H9 (cell line): ENCODE measurements around the gene MTG1. TPM values are rescaled to one million over a fixed set of nuclear protein-coding genes. Genes with fewer than 3 reads are reported as not detected.

Experiments
- DNase-seq: peaks from one replicate; pipeline ENCODE4 v3.0.0-alpha.2; 2017
- H2AFZ ChIP-seq: one replicate; pipeline ENCODE4 v1.6.1; 2013; ENCODE audit warnings: mild to moderate bottlenecking, low read length, control low read depth, moderate library complexity
- H2AK5ac ChIP-seq: 2 replicates; pipeline ENCODE4 v1.6.1; 2013; ENCODE audit warnings: low read length, control low read depth, mixed read lengths; ENCODE audit not compliant: insufficient read length
- H2BK120ac ChIP-seq: one replicate; pipeline ENCODE4 v1.6.1; 2013; ENCODE audit warnings: low read depth, mild to moderate bottlenecking, low read length, control low read depth, inconsistent platforms; ENCODE audit not compliant: poor library complexity, severe bottlenecking
- H2BK12ac ChIP-seq: 2 replicates; pipeline ENCODE4 v1.6.1; 2013; ENCODE audit warnings: low read length, control low read depth, mixed read lengths, low read depth; ENCODE audit not compliant: insufficient read length
- H2BK15ac ChIP-seq: 2 replicates; pipeline ENCODE4 v1.6.1; 2013; ENCODE audit warnings: low read depth, low read length, control low read depth
- H2BK20ac ChIP-seq: one replicate; pipeline ENCODE4 v1.6.1; 2013; ENCODE audit warnings: low read depth, mild to moderate bottlenecking, low read length, control low read depth, inconsistent platforms; ENCODE audit not compliant: poor library complexity, severe bottlenecking
- H2BK5ac ChIP-seq: 2 replicates; pipeline ENCODE4 v1.6.1; 2013; ENCODE audit warnings: low read length, control low read depth, mixed read lengths; ENCODE audit not compliant: insufficient read length
- H3K14ac ChIP-seq: 2 replicates; pipeline ENCODE4 v1.6.1; 2013; ENCODE audit warnings: low read length, control low read depth; ENCODE audit not compliant: insufficient read depth
- H3K18ac ChIP-seq: 2 replicates; pipeline ENCODE4 v1.6.1; 2013; ENCODE audit warnings: low read depth, mild to moderate bottlenecking, mixed read lengths, low read length, control low read depth; ENCODE audit not compliant: insufficient read length
- H3K23ac ChIP-seq: 2 replicates; pipeline ENCODE4 v1.6.1; 2013; ENCODE audit warnings: low read length, control low read depth, mixed read lengths, low read depth; ENCODE audit not compliant: insufficient read length
- H3K23me2 ChIP-seq: 2 replicates; pipeline ENCODE4 v1.6.1; 2013; ENCODE audit warnings: low read depth, mild to moderate bottlenecking, mixed read lengths, low read length, control low read depth; ENCODE audit not compliant: insufficient read length, poor library complexity, severe bottlenecking
- H3K27ac ChIP-seq: 2 replicates; pipeline ENCODE4 v1.5.1; 2013; ENCODE audit warnings: low read length, control low read depth, mixed read lengths, low read depth; ENCODE audit not compliant: insufficient read length
- H3K27me3 ChIP-seq: 2 replicates; pipeline ENCODE4 v1.6.1; 2013; ENCODE audit warnings: low read length, control low read depth, inconsistent platforms; ENCODE audit not compliant: insufficient read depth
- H3K4ac ChIP-seq: 2 replicates; pipeline ENCODE4 v1.6.1; 2013; ENCODE audit warnings: low read depth, mild to moderate bottlenecking, control low read depth, inconsistent platforms, low read length, moderate library complexity
- H3K4me1 ChIP-seq: 2 replicates; pipeline ENCODE4 v1.6.1; 2013; ENCODE audit warnings: low read length, control low read depth, inconsistent platforms; ENCODE audit not compliant: insufficient read depth
- H3K4me2 ChIP-seq: 2 replicates; pipeline ENCODE4 v1.6.1; 2013; ENCODE audit warnings: low read length, control low read depth, mixed read lengths; ENCODE audit not compliant: insufficient read length, insufficient read depth
- H3K56ac ChIP-seq: 2 replicates; pipeline ENCODE4 v1.6.1; 2013; ENCODE audit warnings: low read depth, mild to moderate bottlenecking, mixed read lengths, low read length, control low read depth; ENCODE audit not compliant: insufficient read length
- H3K79me1 ChIP-seq: 2 replicates; pipeline ENCODE4 v1.6.1; 2013; ENCODE audit warnings: low read depth, mild to moderate bottlenecking, moderate library complexity, low read length, control low read depth, inconsistent platforms; ENCODE audit not compliant: insufficient read depth, poor library complexity, severe bottlenecking
- H3K79me2 ChIP-seq: 2 replicates; pipeline ENCODE4 v1.6.1; 2013; ENCODE audit warnings: low read length, control low read depth, inconsistent platforms; ENCODE audit not compliant: insufficient read depth
- H3K9ac ChIP-seq: 2 replicates; pipeline ENCODE4 v1.6.1; 2013; ENCODE audit warnings: low read length, control low read depth, mixed read lengths; ENCODE audit not compliant: insufficient read length; ENCODE audit errors: extremely low read depth
- H3K9me3 ChIP-seq: one replicate; pipeline ENCODE4 v1.6.1; 2013; ENCODE audit warnings: low read depth, low read length, inconsistent platforms; ENCODE audit not compliant: control insufficient read depth
- H3T11ph ChIP-seq: one replicate; pipeline ENCODE4 v1.6.1; 2013; ENCODE audit warnings: mild to moderate bottlenecking, low read length, control low read depth, inconsistent platforms
- H4K20me1 ChIP-seq: one replicate; pipeline ENCODE4 v1.6.1; 2013; ENCODE audit not compliant: control insufficient read depth, insufficient read length, insufficient read depth
- H4K5ac ChIP-seq: 2 replicates; pipeline ENCODE4 v1.6.1; 2013; ENCODE audit warnings: low read depth, mild to moderate bottlenecking, mixed read lengths, low read length, control low read depth; ENCODE audit not compliant: insufficient read length
- H4K8ac ChIP-seq: replicated peaks from 2 replicates; pipeline ENCODE4 v1.6.1; 2013; ENCODE audit warnings: low read length, control low read depth, mixed read lengths, low read depth; ENCODE audit not compliant: insufficient read length
- H4K91ac ChIP-seq: 2 replicates; pipeline ENCODE4 v1.6.1; 2013; ENCODE audit warnings: low read depth, mild to moderate bottlenecking, moderate library complexity, mixed read lengths, low read length, control low read depth; ENCODE audit not compliant: insufficient read length
- H3K27ac Mint-ChIP-seq, 3 experiments: 2 replicates in 2 of 3; 3 replicates in 1 of 3; pipeline ENCODE4 v1.8.0; 2020 to 2021; ENCODE audit warnings: mixed read lengths in 3 of 3, mild to moderate bottlenecking in 1 of 3, moderate library complexity in 1 of 3
- H3K27me3 Mint-ChIP-seq: 2 replicates; pipeline ENCODE4 v1.8.0; 2021; ENCODE audit warnings: low read depth, mild to moderate bottlenecking, moderate library complexity, mixed read lengths
- H3K36me3 Mint-ChIP-seq, 3 experiments: 2 replicates in 2 of 3; 3 replicates in 1 of 3; pipeline ENCODE4 v1.8.0; 2020 to 2021; ENCODE audit warnings: low read depth in 3 of 3, mixed read lengths in 3 of 3; ENCODE audit not compliant: insufficient read depth in 1 of 3
- H3K4me1 Mint-ChIP-seq, 2 experiments: 2 replicates each; pipeline ENCODE4 v1.8.0; 2020; ENCODE audit warnings: mixed read lengths in 2 of 2
- H3K4me3 Mint-ChIP-seq, 2 experiments: 2 replicates in 1 of 2; 3 replicates in 1 of 2; pipeline ENCODE4 v1.8.0; 2020 to 2021; ENCODE audit warnings: mild to moderate bottlenecking in 2 of 2, mixed read lengths in 2 of 2, moderate library complexity in 1 of 2
- H3K9me3 Mint-ChIP-seq, 2 experiments: 2 replicates in 1 of 2; 3 replicates in 1 of 2; pipeline ENCODE4 v1.8.0; 2020; ENCODE audit warnings: mild to moderate bottlenecking in 2 of 2, mixed read lengths in 2 of 2, moderate library complexity in 1 of 2
- CTCF ChIP-seq: fragments of 200-600 bp; sonication (generic); conservative IDR thresholded peaks from 3 replicates; pipeline ENCODE4 v1.8.0; 2021; ENCODE audit warnings: antibody characterized with exemption, mild to moderate bottlenecking
- WGBS: extraction: QIAGEN DNeasy Blood & Tissue Kit; methylation state at CpG from one replicate; pipeline ENCODE4 v1.1.7; 2013; ENCODE audit warnings: missing lambda C conversion rate, low lambda C conversion rate, mixed read lengths; ENCODE audit not compliant: insufficient read length; ENCODE audit errors: extremely low coverage; 5-methylcytosine and 5-hydroxymethylcytosine counted together
- microRNA-seq: library from miRNA; unstranded; fragments of <30 nt; microRNA quantifications from one replicate; pipeline ENCODE4, GENCODE V29; 2020; ENCODE audit warnings: borderline microRNAs expressed
- total RNA-seq: library from RNA; stranded (reverse); gene quantifications from 2 replicates; pipeline ENCODE4 v1.2.1, GENCODE V29; 2021

The MTG1 gene
- total RNA-seq, 1 experiment from 2014 or later, result 65.3 TPM

GRCh38 chr10:133471300-133472109, 77.5 kb downstream of the MTG1 start:
- H3K4me1 Mint-ChIP-seq, result no peaks in the 10 kb centered on the region
- WGBS, result no CpG with 5 or more reads among the region's 7 CpGs
- H3K27me3 ChIP-seq, result no peaks in the 10 kb centered on the region
- no peak overlapping the region for H3K56ac ChIP-seq
- H3K9me3 ChIP-seq, result peaks cover 82% of the 10 kb centered on the region
- no peak overlapping the region for H3K14ac ChIP-seq
- no peak overlapping the region for H3K23ac ChIP-seq
- H3K27me3 Mint-ChIP-seq, result peaks cover 2% of the 10 kb centered on the region; the same call in 1 of the 2 replicates
- H3K18ac ChIP-seq, result no peak overlapping the region
- H3K23me2 ChIP-seq, result no peaks in the 10 kb centered on the region
- no peaks in the 10 kb centered on the region for H3K79me1 ChIP-seq
- no peak overlapping the region for H3T11ph ChIP-seq
- no peak overlapping the region for H2AFZ ChIP-seq
- H3K79me2 ChIP-seq, result no peaks in the 10 kb centered on the region
- H2BK120ac ChIP-seq, result no peak overlapping the region
- H4K91ac ChIP-seq, result no peak overlapping the region
- no peaks in the 10 kb centered on the region for H4K20me1 ChIP-seq
- no peak overlapping the region for H2BK12ac ChIP-seq
- no peak overlapping the region for H2BK15ac ChIP-seq
- H3K4me1 ChIP-seq, result no peaks in the 10 kb centered on the region
- TF ChIP-seq CTCF, result no peak
- H4K5ac ChIP-seq, result no peak overlapping the region
- no peak overlapping the region for H4K8ac ChIP-seq
- peaks cover 13 to 37% (median 13%) of the 10 kb centered on the region in 3 experiments; a peak in 6 of 7 replicates for H3K36me3 Mint-ChIP-seq
- H2BK20ac ChIP-seq, result no peak overlapping the region
- no peak for DNase-seq
- H3K9me3 Mint-ChIP-seq, result peaks cover 88 to 95% of the 10 kb centered on the region in 2 experiments
- H3K4me3 Mint-ChIP-seq, result no peak overlapping the region
- no peak overlapping the region for H3K27ac Mint-ChIP-seq
- no peak overlapping the region for H3K4me2 ChIP-seq
- H2AK5ac ChIP-seq, result no peak overlapping the region
- H3K9ac ChIP-seq, result no peak overlapping the region
- no peak overlapping the region for H3K4ac ChIP-seq
- no peak overlapping the region for H2BK5ac ChIP-seq
- H3K27ac ChIP-seq, result no peak overlapping the region

Small RNA genes lying within 50 kb of the gene (microRNA-seq; reads per million reads assigned to microRNA genes)
- 1.2 reads per million, percentile 3 among the genes with 10 or more reads in this experiment for gene MIR3944

Other genes starting within 250 kb of the MTG1 start
- 13.7 and 15.7 TPM in 2 replicates for gene KNDC1, start 233.9 kb upstream of the MTG1 start, total RNA-seq
- gene UTF1, start 163.9 kb upstream of the MTG1 start, total RNA-seq, result 31.5 and 38.6 TPM in 2 replicates
- gene VENTX, start 156.3 kb upstream of the MTG1 start, total RNA-seq, result 10.9 and 11.1 TPM in 2 replicates
- gene ADAM8, start 117.3 kb upstream of the MTG1 start, total RNA-seq, result 4.5 and 5.4 TPM in 2 replicates
- 52.4 and 53.5 TPM in 2 replicates for gene TUBGCP2, start 85.3 kb upstream of the MTG1 start, total RNA-seq
- 83.6 and 89.4 TPM in 2 replicates for gene ZNF511, start 85.2 kb upstream of the MTG1 start, total RNA-seq
- gene CALY, start 57.3 kb upstream of the MTG1 start, total RNA-seq, result 1.9 and 2.9 TPM in 2 replicates
- 0.81 and 1.2 TPM in 2 replicates for gene PRAP1, start 46.8 kb upstream of the MTG1 start, total RNA-seq
- gene FUOM, start 36.1 kb upstream of the MTG1 start, total RNA-seq, result 39.6 and 41.8 TPM in 2 replicates
- 94.1 and 100 TPM in 2 replicates for gene ECHS1, start 20.8 kb upstream of the MTG1 start, total RNA-seq
- gene PAOX, start 14.9 kb upstream of the MTG1 start, total RNA-seq, result 5.3 and 5.6 TPM in 2 replicates
- gene SPRN, start 30.5 kb downstream of the MTG1 start, total RNA-seq, result 0.42 TPM in 2 replicates
- 0.39 and 0.50 TPM in 2 replicates for gene SCART1, start 59.8 kb downstream of the MTG1 start, total RNA-seq
- gene CYP2E1, start 133.2 kb downstream of the MTG1 start, total RNA-seq, result 0.13 and 0.31 TPM in 2 replicates
- gene SYCE1, start 171.4 kb downstream of the MTG1 start, total RNA-seq, result not detected in 2 replicates
- gene FRG2B, start 232.6 kb downstream of the MTG1 start, total RNA-seq, result not detected in 2 replicates